ENCODE data around the gene METTL1. TPM values are rescaled to one million over a fixed set of nuclear protein-coding genes. Genes with fewer than 3 reads are reported as not detected.

METTL1 gene
- total and polyA plus RNA-seq, 9 donors = 5.7 to 48.6 (median 26.4) TPM

DNA sequence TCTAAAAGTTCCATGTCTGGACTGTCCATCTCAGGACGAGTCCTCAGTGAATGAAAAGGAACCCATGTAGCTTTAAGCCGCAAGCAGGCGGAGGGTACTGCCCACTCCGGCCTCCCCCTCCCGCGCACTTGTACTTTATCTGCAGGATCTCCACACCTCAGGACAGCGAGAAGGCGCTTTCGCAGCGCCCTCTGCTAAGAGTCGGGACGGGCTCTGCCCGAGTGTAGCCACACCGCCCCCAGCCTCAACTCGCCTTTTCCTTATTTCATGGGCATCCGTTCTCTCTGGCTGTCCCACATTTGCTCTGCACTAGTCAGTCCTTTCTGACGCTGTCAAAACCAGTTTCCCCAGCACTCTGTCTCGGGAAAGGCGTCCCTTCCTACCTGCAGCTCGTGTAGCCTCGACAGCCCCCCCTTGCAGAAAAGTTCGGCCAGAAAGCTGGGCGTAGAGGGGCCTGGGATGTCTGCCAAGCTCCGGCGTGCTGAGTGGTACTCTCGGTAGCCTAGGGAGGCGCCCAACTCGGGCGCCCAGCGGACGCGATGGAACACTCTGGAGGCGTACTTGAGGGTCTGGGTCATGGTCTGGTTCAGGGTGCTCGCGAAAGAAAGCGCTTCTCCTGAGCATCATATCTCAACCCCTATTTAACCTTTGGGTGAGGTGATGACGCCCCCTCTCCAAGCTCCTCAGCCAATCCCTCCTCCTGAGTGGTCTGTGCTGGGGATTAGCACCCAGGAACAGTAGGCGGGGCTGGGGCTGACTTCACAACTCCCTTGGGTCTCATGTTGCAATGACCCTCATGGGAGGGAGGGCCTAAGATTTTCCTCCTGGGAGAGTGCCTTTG, 5.2 kb downstream of the METTL1 start, which contains the start of gene CYP27B1:
TSS of gene CYP27B1 (minus strand) at position 615 of the 841 bp plus-strand sequence. CDS start at position 578, 37 bp downstream.
- no peaks in the 10 kb centered on the region for H3K36me3 ChIP-seq
- H3K4me3 ChIP-seq = peak within 1 kb of the TSS; percentile 2
- TF ChIP-seq POLR2A (IDR thresholded peaks at IDR 0.05) = no peak
- no peak for TF ChIP-seq EP300 (IDR thresholded peaks at IDR 0.05)
- TF ChIP-seq, protein P1, sequence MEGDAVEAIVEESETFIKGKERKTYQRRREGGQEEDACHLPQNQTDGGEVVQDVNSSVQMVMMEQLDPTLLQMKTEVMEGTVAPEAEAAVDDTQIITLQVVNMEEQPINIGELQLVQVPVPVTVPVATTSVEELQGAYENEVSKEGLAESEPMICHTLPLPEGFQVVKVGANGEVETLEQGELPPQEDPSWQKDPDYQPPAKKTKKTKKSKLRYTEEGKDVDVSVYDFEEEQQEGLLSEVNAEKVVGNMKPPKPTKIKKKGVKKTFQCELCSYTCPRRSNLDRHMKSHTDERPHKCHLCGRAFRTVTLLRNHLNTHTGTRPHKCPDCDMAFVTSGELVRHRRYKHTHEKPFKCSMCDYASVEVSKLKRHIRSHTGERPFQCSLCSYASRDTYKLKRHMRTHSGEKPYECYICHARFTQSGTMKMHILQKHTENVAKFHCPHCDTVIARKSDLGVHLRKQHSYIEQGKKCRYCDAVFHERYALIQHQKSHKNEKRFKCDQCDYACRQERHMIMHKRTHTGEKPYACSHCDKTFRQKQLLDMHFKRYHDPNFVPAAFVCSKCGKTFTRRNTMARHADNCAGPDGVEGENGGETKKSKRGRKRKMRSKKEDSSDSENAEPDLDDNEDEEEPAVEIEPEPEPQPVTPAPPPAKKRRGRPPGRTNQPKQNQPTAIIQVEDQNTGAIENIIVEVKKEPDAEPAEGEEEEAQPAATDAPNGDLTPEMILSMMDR (IDR thresholded peaks at IDR 0.05) = no peak
- intact Hi-C loops (cut with DNase I) = no loop called here
- DNase-seq = peak in 3 of 5 donors; percentile 59 to 68 (median 67)
- H3K27ac ChIP-seq = no peak within 1 kb of the TSS
- H3K27me3 ChIP-seq = no peaks in the 10 kb centered on the region
- H3K9me3 ChIP-seq = no peaks in the 10 kb centered on the region
- WGBS, 3 donors = 3% methylated on average over 32 to 38 of the region's 38 CpGs
- H3K4me1 ChIP-seq (ENCODE audit: insufficient read depth) = peaks cover 14% of the 10 kb centered on the region

DNA sequence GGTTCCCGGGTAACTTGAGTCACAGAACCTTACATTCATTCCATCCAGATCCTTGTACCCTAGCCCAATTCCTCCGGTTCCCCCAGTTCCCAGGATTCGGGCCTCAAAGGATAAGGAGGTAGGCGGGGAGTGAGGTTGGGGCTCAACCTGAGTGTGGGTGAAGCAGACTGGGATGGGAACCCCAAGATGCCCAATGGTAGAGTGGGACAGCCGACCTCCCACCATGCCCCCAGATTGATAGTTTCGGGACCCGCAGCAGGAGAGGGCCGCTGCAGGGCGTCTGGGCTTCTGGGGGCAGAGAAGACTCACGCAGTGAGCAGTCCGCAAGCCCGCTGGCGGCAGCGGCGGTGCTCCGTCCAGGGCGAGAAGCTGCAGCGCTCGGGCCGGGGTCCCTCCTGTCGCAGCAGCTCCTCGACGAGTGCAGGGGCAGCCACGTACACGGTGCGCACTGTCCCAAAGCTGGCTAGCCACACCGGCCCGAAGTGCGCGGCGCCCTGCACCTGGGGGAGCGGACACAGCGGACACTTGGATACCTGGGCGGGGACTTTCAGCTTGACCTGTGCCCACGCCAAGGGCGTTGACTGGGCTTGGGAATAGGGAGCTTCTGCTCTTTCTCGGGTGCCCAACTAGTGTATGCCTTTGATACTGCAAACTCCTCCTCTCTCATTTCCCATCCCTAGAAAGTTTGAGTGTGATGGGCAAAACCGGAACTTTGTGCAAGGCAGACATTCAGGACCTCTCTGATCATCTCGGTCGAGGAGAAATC, 6.0 kb downstream of the METTL1 start:
- DNase-seq = no peak
- 2 to 4% (median 2%) methylated on average over 20 to 40 of the region's 40 CpGs for WGBS, 3 donors
- no peaks in the 10 kb centered on the region for H3K36me3 ChIP-seq
- no peak overlapping the region for H3K27ac ChIP-seq
- intact Hi-C loops (cut with DNase I) = no loop called here
- TF ChIP-seq POLR2A (IDR thresholded peaks at IDR 0.05) = no peak
- TF ChIP-seq, protein P1 (IDR thresholded peaks at IDR 0.05) = no peak
- no peak for TF ChIP-seq EP300 (IDR thresholded peaks at IDR 0.05)
- peaks cover 12% of the 10 kb centered on the region for H3K4me1 ChIP-seq (ENCODE audit: insufficient read depth)
- no peaks in the 10 kb centered on the region for H3K9me3 ChIP-seq
- H3K27me3 ChIP-seq = no peaks in the 10 kb centered on the region
- peak overlapping the region; percentile 2 for H3K4me3 ChIP-seq

DNA sequence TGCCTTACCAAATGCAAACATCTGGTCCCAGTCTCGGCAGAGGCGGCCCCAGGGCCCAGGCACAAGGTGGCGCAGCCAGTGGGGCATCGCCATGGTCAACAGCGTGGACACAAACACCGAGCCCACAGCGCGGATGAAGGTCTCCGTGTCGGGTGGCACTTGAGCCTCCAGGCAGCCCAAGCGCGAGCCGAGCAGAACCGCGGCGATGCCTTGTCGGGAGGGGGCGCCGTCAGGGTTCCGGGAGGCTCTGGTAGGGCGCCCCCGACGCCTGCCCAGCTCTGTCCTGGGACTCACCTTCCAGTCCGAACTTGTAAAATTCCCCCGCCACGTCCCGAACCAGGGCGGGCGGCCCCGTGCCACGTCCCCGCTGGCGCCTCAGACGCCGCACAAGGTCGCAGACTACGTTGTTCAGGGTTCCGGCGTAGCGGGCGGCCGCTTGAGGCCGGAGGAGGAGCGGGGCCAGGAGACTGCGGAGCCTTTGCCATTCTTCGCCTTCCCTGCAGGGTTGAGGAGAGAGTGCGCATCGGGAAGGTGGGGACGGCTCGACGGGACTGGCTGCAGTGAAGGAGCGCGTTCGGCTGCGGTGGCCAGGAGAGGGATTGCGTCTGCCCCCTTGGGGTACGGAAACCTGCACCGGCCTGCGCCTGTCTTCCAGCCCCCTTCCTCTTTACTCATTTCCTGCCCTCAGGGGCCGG, 6.8 kb downstream of the METTL1 start:
- no peak overlapping the region for H3K27ac ChIP-seq
- TF ChIP-seq POLR2A (IDR thresholded peaks at IDR 0.05) (no peak), EP300 (IDR thresholded peaks at IDR 0.05) (no peak)
- TF ChIP-seq, protein P1 (IDR thresholded peaks at IDR 0.05) = no peak

DNA sequence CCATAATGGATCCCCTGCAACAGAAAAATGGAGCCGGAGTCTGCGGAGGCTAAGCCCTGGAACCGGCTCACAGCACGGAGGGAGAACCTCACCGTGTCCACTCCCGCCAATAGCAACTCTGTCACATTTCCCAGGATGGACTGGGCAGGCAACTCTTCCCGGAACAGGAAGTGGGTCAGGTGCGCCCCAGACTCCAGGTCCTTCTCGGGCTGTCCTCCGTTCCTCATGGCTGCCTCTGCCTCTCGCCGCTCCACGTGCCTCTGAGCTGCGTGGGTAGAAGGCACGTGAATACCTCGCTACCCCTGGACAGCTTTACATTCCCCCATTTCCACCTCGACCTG, 7.3 kb downstream of the METTL1 start:
- intact Hi-C loops (cut with DNase I) = no loop called here
- 18 to 19% (median 18%) methylated on average over 17 of the region's 17 CpGs for WGBS, 3 donors
- TF ChIP-seq EP300 (IDR thresholded peaks at IDR 0.05) = no peak
- TF ChIP-seq, protein P1 (IDR thresholded peaks at IDR 0.05) = no peak
- Histone ChIP-seq H3K36me3 (no peaks in the 10 kb centered on the region), H3K27me3 (no peaks in the 10 kb centered on the region), H3K4me3 (peak overlapping the region; percentile 6), H3K4me1 (ENCODE audit: insufficient read depth) (peaks cover 12% of the 10 kb centered on the region), H3K27ac (no peak overlapping the region), H3K9me3 (no peaks in the 10 kb centered on the region)
- no peak for DNase-seq

More for the DNA sequence above, 6.8 kb downstream of the METTL1 start:
- DNase-seq = no peak
- WGBS, 3 donors = 1 to 2% (median 2%) methylated on average over 57 to 60 of the region's 60 CpGs
- Histone ChIP-seq H3K36me3 (no peaks in the 10 kb centered on the region), H3K4me1 (ENCODE audit: insufficient read depth) (peaks cover 12% of the 10 kb centered on the region), H3K4me3 (peak overlapping the region; percentile 6), H3K27me3 (no peaks in the 10 kb centered on the region), H3K9me3 (no peaks in the 10 kb centered on the region)
- intact Hi-C loops (cut with DNase I) = no loop called here

Measured in ovary (tissue), 9 donors.